MV-4-11 (cell line): ENCODE data around the gene HECTD1.

Experiments
- DNase-seq: peaks from one replicate; lab custom pipeline; 2025; lab: John Stamatoyannopoulos, UW

HECTD1 gene

GRCh38 chr14:31051023-31051422 is 156.6 kb downstream of the HECTD1 start:
- DNase-seq, result no peak
